Keratinocyte (primary cell): ENCODE results near the gene CTDSPL.
A peak's percentile ranks its signal among the peaks of the same experiment; 100 is the strongest.

Experiments
- EZH2 ChIP-seq: IDR thresholded peaks from one replicate; pipeline ENCODE4 v1.6.1; 2012; ENCODE audit warnings: inconsistent platforms, mild to moderate bottlenecking, low read length, moderate library complexity
- TF ChIP-seq, protein P1 (sequence below), 3 experiments: IDR thresholded peaks in 1 of 3; conservative IDR thresholded peaks in 1 of 3; optimal IDR thresholded peaks in 1 of 3; 2 replicates in 2 of 3; 3 replicates in 1 of 3; pipeline versions ENCODE3 to v1.5.1; 2011; ENCODE audit warnings: low read length in 3 of 3, mild to moderate bottlenecking in 3 of 3, moderate library complexity in 2 of 3, control low read depth in 1 of 3, inconsistent platforms in 1 of 3; ENCODE audit not compliant: insufficient read depth in 2 of 3; ENCODE audit errors: extremely low read depth in 1 of 3

DNA sequence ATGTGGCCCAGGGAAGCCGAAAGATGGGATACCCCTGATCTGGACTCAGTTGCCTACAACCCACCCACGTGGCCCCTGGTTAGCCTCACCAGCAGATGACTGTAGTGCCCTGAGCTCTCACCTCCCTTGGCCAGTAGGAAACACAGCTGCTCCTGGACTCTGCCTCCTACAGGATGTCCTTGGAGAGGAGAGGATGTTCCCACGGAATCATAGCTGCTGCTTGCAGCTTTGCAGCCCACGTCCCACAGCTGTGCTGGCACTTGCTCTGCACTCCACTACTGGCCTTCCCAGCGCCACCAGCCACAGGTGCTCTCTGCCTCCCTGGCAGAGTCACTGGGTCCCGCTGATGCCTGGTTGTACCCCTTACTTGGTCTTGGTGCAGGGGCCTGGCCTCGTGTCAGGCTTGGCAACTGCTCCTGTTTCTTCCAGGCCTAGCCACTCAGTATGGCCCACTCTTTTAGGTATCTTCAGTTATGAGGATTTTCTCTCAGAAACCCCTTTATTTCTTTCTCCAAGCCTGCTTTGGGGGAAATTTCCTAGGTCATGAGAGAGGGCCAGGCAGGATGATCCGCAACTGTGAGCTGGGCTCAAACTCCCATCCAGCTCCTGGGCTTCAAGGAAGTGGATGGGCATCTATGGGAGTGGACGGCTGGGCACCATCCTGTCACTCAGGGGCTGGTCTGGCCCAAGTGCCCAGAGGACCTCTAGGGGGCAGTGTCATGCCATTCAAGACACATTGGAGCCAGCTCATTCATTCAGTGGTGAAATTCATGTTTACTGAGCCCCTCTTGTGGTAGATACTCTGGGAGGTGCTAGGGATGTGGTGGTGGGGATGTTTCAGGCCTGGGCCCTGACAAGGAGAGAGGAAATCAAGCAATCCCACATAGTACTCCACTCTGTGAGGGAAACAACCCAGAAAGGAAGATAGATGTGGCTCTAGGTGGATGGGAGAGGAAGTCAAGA is 112.7 kb downstream of the CTDSPL start:
- TF ChIP-seq, protein P1, sequence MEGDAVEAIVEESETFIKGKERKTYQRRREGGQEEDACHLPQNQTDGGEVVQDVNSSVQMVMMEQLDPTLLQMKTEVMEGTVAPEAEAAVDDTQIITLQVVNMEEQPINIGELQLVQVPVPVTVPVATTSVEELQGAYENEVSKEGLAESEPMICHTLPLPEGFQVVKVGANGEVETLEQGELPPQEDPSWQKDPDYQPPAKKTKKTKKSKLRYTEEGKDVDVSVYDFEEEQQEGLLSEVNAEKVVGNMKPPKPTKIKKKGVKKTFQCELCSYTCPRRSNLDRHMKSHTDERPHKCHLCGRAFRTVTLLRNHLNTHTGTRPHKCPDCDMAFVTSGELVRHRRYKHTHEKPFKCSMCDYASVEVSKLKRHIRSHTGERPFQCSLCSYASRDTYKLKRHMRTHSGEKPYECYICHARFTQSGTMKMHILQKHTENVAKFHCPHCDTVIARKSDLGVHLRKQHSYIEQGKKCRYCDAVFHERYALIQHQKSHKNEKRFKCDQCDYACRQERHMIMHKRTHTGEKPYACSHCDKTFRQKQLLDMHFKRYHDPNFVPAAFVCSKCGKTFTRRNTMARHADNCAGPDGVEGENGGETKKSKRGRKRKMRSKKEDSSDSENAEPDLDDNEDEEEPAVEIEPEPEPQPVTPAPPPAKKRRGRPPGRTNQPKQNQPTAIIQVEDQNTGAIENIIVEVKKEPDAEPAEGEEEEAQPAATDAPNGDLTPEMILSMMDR (optimal IDR thresholded peaks at IDR 0.05 in 1 of 3, IDR thresholded peaks at IDR 0.05 in 1 of 3, conservative IDR thresholded peaks at IDR 0.05 in 1 of 3; ENCODE audit: extremely low read depth in 1 of 3, insufficient read depth in 2 of 3, low read length in 3 of 3): peak; percentile 75 to 90 (median 84)
- no peak for TF ChIP-seq EZH2
